IPS-NIHi7 (cell line): Measurements from ENCODE around the gene RASA3.
"Not testable (repeated sequence)": the region's sequence is repeated elsewhere in the genome, so short reads cannot be mapped to it uniquely, and the experiment has no call there.

Source experiments
- DNase-seq: peaks from one replicate; pipeline ENCODE4 v3.0.0; 2012; ENCODE audit warnings: mixed read lengths; ENCODE audit errors: extremely low spot score

Gene RASA3

DNA sequence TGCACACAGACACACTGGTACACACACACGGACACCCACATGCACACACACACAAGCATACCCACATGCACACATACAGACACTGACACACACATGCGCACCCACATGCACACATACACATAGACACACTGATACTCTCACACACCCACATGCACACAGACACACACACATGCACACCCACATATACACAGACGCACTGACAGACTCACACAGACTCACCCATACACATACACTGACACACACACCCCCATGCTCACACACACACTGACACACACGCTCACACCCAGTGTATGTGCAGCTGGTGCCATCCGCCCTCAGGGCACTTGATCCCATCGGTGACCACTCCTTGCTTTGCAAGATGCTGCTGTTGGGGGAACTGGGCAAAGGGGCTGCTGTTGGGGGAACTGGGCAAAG is 9.7 kb upstream of the RASA3 start:
- no peak for DNase-seq

DNA sequence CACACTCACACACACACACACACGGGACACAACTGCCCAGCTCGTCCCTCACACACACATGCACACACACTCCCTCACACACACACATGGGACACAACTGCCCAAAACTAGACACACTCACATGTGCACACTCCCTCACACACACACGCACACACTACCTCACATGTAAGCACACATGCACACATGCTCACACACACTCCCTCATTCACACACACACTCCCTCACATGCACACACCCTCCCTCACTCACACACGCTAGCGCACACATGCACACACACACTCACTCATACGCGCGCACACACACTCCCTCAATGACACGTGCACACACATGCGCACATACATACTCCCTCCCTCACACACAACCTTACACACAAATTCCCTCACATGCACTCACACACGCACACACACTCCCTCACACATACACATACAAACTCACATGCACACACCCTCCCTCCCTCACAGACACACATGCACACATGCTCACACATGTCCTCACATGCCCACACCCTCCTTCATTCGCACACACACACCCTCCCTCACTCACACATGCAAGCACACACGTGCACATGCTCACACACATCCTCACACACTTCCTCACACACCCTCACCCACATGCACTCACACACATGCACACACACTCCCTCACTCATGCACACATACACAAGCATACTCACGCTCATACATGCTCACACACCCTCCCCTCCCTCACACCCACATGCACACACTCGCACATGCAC is 9.0 kb upstream of the RASA3 start:
- no peak for DNase-seq

DNA sequence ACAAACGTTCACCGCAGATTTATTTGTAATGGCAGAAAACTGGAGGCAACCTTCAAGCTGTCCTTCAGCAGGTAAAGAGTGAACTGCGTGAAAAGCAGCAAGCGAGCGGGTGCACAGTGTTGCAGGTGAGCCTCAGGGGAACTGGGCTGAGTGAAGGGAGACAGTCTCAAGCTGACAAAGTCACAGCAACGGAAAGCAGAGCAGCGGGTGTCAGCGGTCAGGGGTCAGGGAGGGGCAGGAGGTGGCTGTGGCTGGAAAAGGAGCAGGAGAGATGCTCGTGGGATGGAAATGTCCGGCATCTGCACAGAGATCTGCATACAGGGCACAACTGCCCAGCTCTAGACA is 8.5 kb upstream of the RASA3 start:
- DNase-seq = no peak

DNA sequence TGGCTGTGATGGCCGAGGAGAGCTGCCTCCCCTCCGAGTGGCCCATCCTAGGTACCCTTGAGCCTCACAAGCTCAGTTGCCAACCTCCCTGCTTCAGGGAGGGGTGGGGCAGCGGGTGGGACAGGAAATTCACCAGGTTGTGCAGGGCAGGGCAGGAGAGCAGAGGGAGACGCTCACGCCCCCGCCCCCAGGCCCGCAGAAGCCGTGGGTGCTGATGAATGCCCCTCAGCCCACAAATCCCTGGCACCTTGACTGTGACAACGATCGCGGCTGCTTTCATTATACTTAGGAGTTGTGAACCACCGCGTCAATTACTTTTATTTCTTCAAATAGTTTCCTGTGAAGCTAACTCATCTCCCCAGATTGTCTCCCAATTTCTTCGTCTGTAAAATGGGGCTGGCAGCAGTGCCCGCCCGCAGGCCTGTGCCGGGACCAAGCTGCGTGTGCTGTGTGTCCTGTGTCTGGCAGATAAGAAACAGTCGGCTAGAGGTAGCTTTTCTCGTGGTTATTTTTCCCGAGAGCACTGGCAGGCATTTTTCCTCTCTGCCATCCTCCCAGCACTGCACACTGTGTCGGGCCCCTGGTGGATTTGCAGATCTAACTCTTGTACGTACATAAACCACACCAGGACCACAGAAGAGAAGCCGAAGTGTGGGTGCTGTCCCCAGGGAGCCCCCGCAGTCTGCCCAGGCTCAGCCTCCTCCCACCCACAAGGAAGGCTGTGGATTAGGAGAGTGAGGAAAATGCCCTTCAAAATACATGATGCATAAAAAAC is 7.9 kb upstream of the RASA3 start:
- DNase-seq = no peak

DNA sequence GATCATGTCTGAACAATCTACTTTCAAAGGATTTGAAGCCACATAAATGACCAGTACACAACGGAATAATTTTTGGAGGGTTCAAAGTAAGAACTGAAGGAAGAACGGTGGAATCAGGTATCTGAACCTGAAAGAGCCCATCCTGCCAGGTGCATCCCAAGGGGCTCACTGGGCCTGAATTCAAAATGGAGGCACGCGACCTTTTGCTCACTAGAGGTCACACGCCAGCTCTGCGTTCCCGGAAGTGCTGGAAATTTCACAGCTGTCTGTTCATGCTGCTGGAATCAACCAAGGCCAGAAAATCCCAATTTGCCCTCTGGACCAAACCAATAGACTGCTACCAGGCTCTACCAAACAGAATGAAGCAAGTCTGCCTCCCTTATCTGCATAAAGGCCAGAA is 4.2 kb upstream of the RASA3 start:
- no peak for DNase-seq

DNA sequence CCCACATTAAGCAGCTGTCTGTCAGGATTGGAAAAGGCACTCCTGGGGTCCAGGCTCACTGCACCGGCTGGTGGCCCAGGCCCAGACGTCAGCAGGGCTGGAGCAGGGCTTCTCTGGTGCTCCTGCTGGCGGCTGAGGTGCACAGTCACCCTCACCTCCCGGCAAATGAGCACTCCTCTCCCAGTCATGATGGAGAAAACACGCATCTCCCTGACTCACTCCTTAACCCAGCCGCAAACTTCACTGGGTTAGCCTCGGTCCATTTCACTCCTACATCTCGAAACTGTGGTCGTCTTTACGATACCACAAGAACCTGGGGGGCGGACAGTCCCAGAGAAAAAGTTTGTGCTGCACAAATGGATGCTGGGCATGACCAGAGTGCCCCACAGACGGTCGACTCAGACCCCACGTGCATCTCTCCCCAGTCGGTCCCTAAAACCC is 3.3 kb upstream of the RASA3 start:
- DNase-seq = no peak

DNA sequence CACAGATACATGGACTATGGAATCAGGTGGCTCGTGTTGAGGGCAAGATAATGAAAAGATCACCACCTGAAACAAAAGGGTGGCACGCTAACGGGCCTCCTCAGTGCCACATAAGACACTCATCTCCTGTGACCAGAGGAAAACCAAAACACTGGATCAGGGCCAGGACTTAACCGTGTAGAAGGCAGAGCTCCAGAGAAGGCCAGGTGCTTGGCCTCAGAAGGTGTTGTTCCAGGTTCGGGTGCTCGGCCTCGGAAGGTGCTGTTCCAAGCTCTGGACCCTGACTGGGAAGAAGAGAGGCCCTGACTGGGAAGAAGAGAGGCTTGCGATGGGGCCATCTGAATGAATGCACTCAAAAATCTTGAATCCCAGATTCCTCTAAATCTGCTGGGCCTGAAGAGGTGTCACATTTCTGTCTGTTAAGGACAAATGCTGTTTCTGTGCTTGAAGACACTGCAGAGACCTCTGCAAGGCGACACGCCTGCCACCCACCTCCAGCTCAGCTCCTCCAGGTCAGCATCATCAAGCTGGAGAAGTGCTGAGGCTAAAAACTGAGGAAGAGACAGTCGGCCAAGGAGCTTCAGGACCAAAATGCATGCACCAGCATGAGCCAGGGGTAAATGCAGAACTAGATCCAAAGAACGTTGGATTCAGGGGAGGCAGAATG is 2.7 kb upstream of the RASA3 start:
- no peak for DNase-seq

DNA sequence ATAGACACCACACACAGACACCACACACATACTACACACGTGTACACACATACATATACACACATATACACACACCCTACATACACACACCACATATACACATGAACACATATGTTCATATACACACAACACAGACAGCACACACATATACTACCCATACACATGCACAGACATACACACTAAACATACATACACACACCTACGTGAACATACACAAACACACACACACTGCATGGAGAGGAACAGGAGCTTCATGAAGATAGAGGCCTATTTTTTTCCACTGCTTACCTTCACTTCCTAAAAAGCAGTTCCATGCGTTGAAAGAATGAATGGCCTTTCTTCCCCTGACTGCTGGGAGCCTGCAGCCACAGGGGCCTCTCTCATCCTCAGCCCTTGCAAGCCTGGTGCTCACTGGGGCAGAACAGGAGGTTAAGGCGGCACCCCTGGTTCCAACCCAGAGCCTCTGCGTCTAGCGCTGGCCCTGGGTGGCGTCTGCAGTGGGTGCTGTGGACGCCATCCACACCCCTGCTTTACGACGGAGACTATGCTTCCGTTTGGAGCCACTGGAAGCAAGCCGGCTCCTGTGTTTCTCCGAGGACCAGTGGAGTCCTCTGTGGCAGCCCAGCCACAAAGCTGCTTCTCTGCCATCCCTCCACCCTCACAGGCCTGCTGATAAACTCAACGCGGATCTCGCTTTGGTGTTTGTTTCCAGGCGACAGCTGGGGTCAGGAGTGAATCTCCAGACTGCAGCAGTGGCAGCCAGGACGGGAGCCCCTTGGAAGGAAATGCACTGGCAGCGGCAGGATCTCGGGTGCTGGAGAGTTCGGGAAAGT is 1.9 kb upstream of the RASA3 start:
- no peak for DNase-seq

DNA sequence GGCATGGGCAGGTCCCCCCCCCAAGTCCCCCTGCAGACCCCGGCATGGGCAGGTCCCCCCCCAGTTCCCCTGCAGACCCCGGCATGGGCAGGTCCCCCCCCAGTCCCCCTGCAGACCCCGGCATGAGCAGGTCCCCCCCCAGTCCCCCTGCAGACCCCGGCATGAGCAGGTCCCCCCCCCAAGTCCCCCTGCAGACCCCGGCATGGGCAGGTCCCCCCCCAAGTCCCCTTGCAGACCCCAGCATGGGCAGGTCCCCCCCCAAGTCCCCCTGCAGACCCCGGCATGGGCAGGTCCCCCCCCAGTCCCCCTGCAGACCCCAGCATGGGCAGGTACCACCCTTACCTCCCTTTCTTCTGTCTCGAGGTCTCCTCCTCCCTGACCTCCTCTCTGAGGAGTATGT is 1.1 kb upstream of the RASA3 start:
- DNase-seq = not testable (repeated sequence)

DNA sequence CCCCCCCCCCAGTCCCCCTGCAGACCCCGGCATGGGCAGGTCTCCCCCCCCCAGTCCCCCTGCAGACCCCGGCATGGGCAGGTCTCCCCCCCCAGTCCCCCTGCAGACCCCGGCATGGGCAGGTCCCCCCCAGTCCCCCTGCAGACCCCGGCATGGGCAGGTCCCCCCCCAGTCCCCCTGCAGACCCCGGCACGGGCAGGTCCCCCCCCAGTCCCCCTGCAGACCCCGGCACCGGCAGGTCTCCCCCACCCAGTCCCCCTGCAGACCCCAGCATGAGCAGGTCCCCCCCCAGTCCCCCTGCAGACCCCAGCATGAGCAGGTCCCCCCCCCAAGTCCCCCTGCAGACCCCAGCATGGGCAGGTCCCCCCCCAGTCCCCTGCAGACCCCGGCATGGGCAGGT is 703 bp upstream of the RASA3 start:
- DNase-seq = not testable (repeated sequence)

DNA sequence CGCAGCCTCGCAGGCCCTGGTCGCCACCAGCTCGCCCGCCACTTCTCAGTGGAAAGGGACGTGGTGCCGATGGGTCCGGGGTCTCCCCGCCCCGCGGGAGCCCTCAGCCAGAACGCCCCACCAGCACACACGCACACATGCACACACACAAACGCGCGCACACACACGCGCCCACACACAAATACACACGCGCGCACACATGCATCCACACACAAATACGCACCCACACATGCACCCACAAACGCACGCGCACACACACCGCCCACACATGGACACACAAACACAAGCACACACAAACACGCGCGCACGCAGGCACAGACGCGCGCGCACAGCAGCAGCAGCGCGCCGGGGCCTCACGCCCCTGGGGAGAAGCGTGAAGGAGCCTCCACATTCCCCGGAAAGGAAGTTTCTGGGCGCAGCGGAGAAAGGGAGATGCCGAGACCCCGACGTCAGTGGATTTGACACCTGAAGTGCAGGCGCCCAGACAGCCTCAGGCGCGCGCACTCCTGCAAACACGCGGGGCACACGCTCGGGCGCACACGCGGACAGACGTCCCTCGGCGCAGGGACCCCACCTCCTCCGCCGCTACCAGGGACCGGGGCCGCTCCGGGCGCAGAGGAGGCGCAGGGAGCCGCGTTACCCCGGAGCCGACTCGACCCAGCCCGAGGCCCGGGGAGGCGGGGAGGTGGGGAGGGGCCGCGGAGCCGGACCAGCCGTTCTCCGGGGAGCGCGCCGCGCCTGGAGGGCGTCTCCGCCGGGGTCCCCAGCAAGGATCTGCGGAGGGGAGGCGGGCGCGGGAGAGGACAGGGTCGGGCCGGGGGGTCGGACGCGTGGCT is 622 bp downstream of the RASA3 start:
- no peak for DNase-seq

DNA sequence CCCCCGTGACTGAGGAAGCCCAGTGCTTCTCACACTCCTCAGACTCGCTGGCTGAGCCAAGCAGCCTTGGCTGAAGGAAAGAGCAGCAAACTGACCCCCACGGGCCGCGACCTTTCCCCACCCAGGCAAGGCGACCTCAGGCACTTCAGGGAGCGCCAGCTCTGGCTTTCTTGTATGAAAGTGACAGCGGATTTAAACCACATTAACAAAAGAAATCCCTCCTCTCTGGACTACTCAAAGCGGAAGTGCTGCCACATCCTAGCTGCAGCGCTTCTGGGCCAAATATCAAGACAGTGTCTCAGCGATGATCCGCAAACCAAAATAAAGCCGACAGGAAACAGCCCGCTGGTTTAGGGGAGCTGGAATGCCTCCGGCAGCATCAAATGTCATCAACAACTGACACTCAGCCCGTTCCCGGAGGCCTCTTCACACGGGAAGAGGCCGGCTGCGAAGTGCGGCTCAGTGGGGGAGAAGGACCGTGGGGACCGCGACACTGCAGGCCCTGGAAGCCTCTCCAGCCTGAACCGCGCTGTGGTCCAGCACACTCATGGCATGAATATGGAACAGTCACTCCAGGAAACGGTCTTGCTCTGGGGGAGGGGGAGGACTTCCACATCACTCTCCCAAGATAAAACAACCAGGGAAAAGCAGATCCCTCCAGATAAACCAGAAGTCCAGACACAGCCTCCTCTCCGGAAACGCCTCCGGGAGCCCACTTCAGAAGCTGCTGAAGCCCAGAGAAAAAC is 1.4 kb downstream of the RASA3 start:
- peak; percentile 47 for DNase-seq

DNA sequence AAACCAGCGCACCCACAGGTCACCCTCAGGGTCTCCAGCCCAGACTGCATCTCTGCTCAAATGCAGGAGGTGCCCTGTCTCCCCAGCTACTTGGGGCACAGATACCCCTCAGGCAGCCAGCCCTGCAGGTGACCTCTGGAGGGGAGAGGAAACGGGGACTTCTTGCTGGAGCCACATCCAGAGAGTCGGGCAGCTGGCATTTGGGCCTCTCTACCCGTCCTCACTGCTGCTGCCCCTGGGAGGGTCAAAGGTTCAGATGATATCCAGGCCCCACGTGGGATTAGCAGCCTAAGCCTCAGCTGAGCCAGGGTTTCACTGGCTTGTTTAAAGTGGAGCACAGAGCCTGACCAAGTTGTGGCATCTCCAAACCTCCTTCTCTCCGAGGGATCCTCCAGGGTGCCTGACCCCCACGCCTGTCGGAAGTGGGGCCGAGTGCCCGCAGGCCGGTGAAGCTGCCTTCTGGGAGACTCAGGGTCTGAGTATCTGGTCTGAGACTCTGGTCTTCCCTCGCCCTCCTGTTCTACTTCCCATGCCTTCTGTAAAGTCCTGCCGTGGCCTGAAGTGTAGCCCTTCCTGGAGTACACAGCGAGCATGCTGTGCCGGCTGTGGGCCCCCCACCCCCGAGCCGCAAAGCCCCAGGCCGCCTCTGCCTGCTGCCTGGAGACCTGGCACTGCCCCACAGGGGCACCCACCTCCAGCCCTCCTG is 2.1 kb downstream of the RASA3 start:
- DNase-seq = no peak

DNA sequence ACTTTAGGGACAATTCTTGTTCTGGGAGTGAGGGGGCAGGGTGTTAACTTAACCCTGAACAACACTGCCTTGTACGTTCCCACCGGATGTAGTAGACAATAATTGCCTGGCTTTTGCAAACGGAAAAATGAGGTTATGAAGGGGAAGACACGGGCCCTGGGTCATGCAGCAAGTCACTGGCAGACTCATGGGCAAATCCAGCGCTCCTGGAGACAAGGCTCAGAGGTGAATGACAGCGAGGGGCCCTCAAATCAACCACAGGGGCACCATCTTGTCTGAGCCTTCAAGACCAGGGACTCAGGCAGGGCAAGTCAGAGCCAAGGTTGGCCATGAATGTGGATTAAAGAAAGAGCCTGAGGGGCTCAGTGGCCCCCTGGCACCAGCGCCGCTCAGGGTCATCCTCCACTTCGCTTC is 2.8 kb downstream of the RASA3 start:
- DNase-seq = no peak

DNA sequence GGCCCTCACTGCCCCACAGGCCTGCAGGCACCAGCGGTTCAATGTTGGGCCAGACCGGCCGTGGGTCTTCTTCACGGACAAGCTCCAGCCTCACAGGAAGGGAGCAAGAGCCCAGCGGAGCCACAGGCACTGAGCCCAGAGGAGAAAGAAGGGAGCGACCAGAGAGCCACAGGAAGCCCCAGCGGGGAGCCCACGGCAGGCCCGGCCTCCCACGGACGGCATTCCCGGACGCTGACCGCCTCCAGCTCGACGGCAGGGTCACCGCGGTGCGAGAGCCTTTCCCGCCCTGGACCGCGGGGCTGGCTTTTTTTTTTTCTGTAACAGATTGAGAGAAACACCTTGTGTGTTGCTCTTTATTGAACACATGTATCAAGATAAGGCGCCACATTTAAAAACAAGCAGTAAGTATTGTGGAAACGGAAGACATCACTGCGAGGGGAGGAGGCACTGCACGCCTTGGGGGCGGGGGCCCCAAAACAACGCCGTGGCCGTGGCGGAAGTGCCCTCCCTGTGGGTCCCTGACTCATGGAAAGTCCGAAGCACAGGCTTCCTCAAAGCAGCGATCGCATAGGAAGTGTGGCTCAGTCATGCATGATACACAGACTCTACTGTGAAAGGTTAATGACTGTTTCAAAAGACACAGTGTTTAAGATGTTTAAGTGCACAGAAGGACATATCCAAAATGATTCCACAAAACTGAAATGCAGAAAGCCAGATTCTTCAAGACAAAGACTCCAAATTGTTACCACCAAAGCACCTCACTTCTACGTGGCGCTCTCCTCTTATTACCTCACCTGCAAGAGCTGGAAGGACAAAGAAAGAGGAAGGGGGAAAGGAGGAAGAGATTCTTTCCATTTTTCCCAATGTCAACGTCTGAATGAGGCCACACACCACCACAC is 3.5 kb downstream of the RASA3 start:
- DNase-seq = no peak

DNA sequence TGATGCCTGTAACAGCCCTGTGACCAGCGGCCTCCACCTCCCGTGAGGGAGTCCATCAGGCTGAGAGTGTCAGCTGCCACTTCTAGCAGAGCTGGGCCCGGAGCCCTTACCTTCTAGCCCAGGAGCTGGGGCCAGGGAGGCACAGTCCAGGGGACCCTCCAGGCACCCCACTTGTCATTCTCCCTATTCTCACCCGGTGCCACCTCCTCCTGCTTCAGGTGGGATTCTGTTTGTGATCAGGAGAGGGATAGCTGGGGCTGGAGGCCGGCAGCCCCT is 4.1 kb downstream of the RASA3 start:
- no peak for DNase-seq

DNA sequence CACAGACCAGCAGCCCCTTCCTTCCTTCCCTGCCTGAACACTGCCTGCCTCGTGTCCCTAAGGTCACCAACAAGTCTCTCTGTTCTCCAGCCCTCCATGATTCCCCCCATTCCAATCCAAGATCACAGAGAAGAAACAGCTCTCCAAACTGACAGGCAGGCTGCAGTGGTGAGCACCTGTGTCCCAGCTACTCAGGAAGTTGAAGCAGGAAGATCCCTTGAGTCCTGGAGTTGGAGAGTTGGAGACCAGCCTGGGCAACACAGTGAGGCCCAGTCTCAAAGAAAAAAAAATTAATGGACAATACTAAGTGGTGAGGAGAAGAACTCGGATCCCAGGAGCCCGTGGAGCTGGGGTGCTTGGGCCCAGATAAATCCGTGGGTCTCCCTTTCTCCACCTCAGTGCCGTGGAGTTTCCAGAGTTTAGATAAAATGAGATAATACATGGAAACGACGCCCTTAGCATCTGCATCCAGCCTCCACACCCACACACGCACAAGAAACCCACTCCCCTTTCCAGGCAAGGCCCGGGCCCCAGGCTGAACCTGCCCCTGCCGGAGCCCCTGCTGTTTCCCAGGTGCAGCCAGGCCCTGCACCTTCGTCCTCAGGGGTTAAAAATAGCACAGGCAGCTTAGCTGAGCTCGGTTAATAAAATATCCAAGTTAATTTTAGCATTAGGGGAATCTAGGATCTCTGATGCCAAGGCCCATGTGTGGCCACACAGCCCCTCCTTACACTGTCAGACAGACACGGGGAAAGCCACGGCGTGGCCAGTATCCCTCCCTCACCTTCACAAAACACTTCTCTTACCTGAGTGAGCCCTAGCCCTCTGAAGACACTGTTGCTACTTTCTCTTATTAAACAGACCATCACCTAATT is 4.7 kb downstream of the RASA3 start:
- no peak for DNase-seq
